ENCODE data around the gene TBC1D24.
"Not testable (repeated sequence)": the region's sequence is repeated elsewhere in the genome, so short reads cannot be mapped to it uniquely, and the experiment has no call there.

- TF ChIP-seq, protein P1, sequence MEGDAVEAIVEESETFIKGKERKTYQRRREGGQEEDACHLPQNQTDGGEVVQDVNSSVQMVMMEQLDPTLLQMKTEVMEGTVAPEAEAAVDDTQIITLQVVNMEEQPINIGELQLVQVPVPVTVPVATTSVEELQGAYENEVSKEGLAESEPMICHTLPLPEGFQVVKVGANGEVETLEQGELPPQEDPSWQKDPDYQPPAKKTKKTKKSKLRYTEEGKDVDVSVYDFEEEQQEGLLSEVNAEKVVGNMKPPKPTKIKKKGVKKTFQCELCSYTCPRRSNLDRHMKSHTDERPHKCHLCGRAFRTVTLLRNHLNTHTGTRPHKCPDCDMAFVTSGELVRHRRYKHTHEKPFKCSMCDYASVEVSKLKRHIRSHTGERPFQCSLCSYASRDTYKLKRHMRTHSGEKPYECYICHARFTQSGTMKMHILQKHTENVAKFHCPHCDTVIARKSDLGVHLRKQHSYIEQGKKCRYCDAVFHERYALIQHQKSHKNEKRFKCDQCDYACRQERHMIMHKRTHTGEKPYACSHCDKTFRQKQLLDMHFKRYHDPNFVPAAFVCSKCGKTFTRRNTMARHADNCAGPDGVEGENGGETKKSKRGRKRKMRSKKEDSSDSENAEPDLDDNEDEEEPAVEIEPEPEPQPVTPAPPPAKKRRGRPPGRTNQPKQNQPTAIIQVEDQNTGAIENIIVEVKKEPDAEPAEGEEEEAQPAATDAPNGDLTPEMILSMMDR (IDR thresholded peaks at IDR 0.05): not testable (repeated sequence)
- TF ChIP-seq POLR2AphosphoS5 (IDR thresholded peaks at IDR 0.05): not testable (repeated sequence)
These were observed 66.0 kb downstream of the TBC1D24 start for GRCh38 chr16:2540912-2541311.

Data from breast epithelium (tissue), 3 donors.